CD14-positive monocyte (primary cell): ENCODE results near the gene SCN8A. TPM values are rescaled to one million over a fixed set of nuclear protein-coding genes. Genes with fewer than 3 reads are reported as not detected.

Experiments used
- DNase-seq, 3 donors: peaks; one replicate each; pipeline ENCODE4 v3.0.0-alpha.2; 2011 to 2022
- H2AFZ ChIP-seq: 2 replicates; pipeline ENCODE4 v1.6.0; 2012; ENCODE audit warnings: mild to moderate bottlenecking, low read depth, low read length, inconsistent platforms; ENCODE audit not compliant: insufficient read depth, poor library complexity, severe bottlenecking
- H3K27ac ChIP-seq, 2 donors: 1 replicate in 1 of 2; 2 replicates in 1 of 2; pipeline ENCODE4 v1.5.1; 2012 to 2013; ENCODE audit warnings: low read length in 2 of 2, control low read depth in 1 of 2, inconsistent platforms in 1 of 2, low read depth in 1 of 2, mild to moderate bottlenecking in 1 of 2
- H3K27me3 ChIP-seq, 2 donors: one replicate each; pipeline versions ENCODE4 v1.6.0 to v1.6.1; 2011 to 2013; ENCODE audit warnings: low read length in 2 of 2; ENCODE audit not compliant: control insufficient read depth in 2 of 2, insufficient read depth in 2 of 2
- H3K36me3 ChIP-seq, 2 donors: replicated peaks in 1 of 2; 1 replicate in 1 of 2; 2 replicates in 1 of 2; pipeline versions ENCODE4 v1.5.1 to v1.6.1; 2012 to 2013; ENCODE audit warnings: low read length in 2 of 2, control low read depth in 1 of 2, inconsistent platforms in 1 of 2, mild to moderate bottlenecking in 1 of 2; ENCODE audit not compliant: insufficient read depth in 2 of 2, control insufficient read depth in 1 of 2
- H3K4me1 ChIP-seq, 2 donors: 1 replicate in 1 of 2; 2 replicates in 1 of 2; pipeline versions ENCODE4 v1.5.1 to v1.6.1; 2012 to 2013; ENCODE audit warnings: low read length in 2 of 2, control low read depth in 1 of 2, inconsistent platforms in 1 of 2, mild to moderate bottlenecking in 1 of 2, moderate library complexity in 1 of 2; ENCODE audit not compliant: insufficient read depth in 2 of 2, control insufficient read depth in 1 of 2
- H3K4me2 ChIP-seq: replicated peaks from 2 replicates; pipeline ENCODE3; 2012; ENCODE audit warnings: low read length, moderate library complexity, mild to moderate bottlenecking; ENCODE audit not compliant: poor library complexity, severe bottlenecking; ENCODE audit errors: extremely low read depth
- H3K4me3 ChIP-seq, 3 experiments: fragments of 200-600 bp in 1 of 3; sonication (generic) in 1 of 3; replicated peaks in 1 of 3; 1 replicate in 2 of 3; 2 replicates in 1 of 3; pipeline ENCODE4 v1.5.1; 2011 to 2013; ENCODE audit warnings: low read length in 3 of 3, mild to moderate bottlenecking in 3 of 3, control low read depth in 2 of 3, low read depth in 2 of 3, inconsistent platforms in 1 of 3, moderate library complexity in 1 of 3
- H3K79me2 ChIP-seq: 2 replicates; pipeline ENCODE4 v1.6.0; 2012; ENCODE audit warnings: mild to moderate bottlenecking, control low read depth, inconsistent platforms, low read length, moderate library complexity; ENCODE audit not compliant: insufficient read depth
- H3K9ac ChIP-seq: 2 replicates; pipeline ENCODE4 v1.6.0; 2017; ENCODE audit warnings: low read length, mild to moderate bottlenecking; ENCODE audit not compliant: insufficient read depth, poor library complexity, severe bottlenecking
- H3K9me3 ChIP-seq, 2 donors: replicated peaks in 1 of 2; 1 replicate in 1 of 2; 2 replicates in 1 of 2; pipeline versions ENCODE4 v1.5.1 to v1.6.1; 2012 to 2013; ENCODE audit warnings: low read length in 2 of 2, control low read depth in 1 of 2; ENCODE audit not compliant: control insufficient read depth in 1 of 2, insufficient read depth in 1 of 2
- H4K20me1 ChIP-seq: 2 replicates; pipeline ENCODE4 v1.6.0; 2012; ENCODE audit warnings: mild to moderate bottlenecking, low read length, control low read depth, moderate library complexity; ENCODE audit not compliant: insufficient read depth
- H3K27ac Mint-ChIP-seq, 7 donors: one replicate each; pipeline ENCODE4 v1.8.0; 2020; ENCODE audit warnings: mild to moderate bottlenecking in 7 of 7, mixed read lengths in 7 of 7, moderate library complexity in 6 of 7, inconsistent platforms in 2 of 7
- H3K27me3 Mint-ChIP-seq, 3 donors: one replicate each; pipeline ENCODE4 v1.8.0; 2021 to 2022; ENCODE audit warnings: low read depth in 3 of 3, mild to moderate bottlenecking in 3 of 3, mixed read lengths in 3 of 3, moderate library complexity in 3 of 3, inconsistent platforms in 1 of 3
- H3K36me3 Mint-ChIP-seq, 2 donors: one replicate each; pipeline ENCODE4 v1.8.0; 2020; ENCODE audit warnings: mixed read lengths in 2 of 2, inconsistent platforms in 1 of 2, mild to moderate bottlenecking in 1 of 2
- H3K4me1 Mint-ChIP-seq: one replicate; pipeline ENCODE4 v1.8.0; 2020; ENCODE audit warnings: mild to moderate bottlenecking, mixed read lengths
- H3K4me3 Mint-ChIP-seq, 2 donors: one replicate each; pipeline ENCODE4 v1.8.0; 2020; ENCODE audit warnings: mild to moderate bottlenecking in 2 of 2, mixed read lengths in 2 of 2, moderate library complexity in 1 of 2
- H3K9me3 Mint-ChIP-seq, 7 donors: one replicate each; pipeline ENCODE4 v1.8.0; 2020 to 2022; ENCODE audit warnings: mixed read lengths in 7 of 7, mild to moderate bottlenecking in 6 of 7, moderate library complexity in 6 of 7, inconsistent platforms in 2 of 7
- CTCF ChIP-seq: fragments of 200-600 bp; IDR thresholded peaks from one replicate; pipeline ENCODE4 v1.8.0; 2022; ENCODE audit warnings: antibody characterized with exemption, mild to moderate bottlenecking
- whole genome bisulfite sequencing: methylation state at CpG from one replicate; pipeline ENCODE4 v1.1.5; 2013; ENCODE audit warnings: missing lambda C conversion rate; ENCODE audit not compliant: insufficient coverage; 5-methylcytosine and 5-hydroxymethylcytosine counted together
- intact Hi-C, 2 donors: fragments of 100-400 bp; cut with micrococcal nuclease; formaldehyde crosslinking; loops; one replicate each; pipeline versions ENCODE4 v1.15.0 to v1.15.1; 2023
- polyA plus RNA-seq, 3 donors: library from polyadenylated mRNA; depleted of rRNA in 1 of 3; unstranded in 2 of 3; stranded (reverse) in 1 of 3; fragments of 300-500 nt in 2 of 3; fragments of >200 nt in 1 of 3; fragmentation: Illumina TruSeq in 2 of 3; gene quantifications; 1 replicate in 2 of 3; 2 replicates in 1 of 3; pipeline ENCODE4 v1.2.3, GENCODE V29; 2012 to 2021

The SCN8A gene
- polyA plus RNA-seq, 3 donors = 0.03 TPM; not detected in 2

GRCh38 chr12:51626115-51626514, 35.1 kb downstream of the SCN8A start:
- Histone ChIP-seq H3K4me2 (no peak overlapping the region), H3K4me3 (no peak overlapping the region), H3K4me1 (no peaks in the 10 kb centered on the region), H3K79me2 (no peaks in the 10 kb centered on the region), H3K9me3 (no peaks in the 10 kb centered on the region), H2AFZ (no peak overlapping the region), H4K20me1 (no peaks in the 10 kb centered on the region), H3K9ac (no peak overlapping the region), H3K27me3 (no peaks in the 10 kb centered on the region), H3K36me3 (no peaks in the 10 kb centered on the region), H3K27ac (no peak overlapping the region)
- peaks cover 4 to 5% (median 4%) of the 10 kb centered on the region in 3 donors for H3K27me3 Mint-ChIP-seq
- no peak for DNase-seq
- no peak for TF ChIP-seq CTCF
- H3K9me3 Mint-ChIP-seq = no peaks in the 10 kb centered on the region
- H3K4me3 Mint-ChIP-seq = no peak overlapping the region
- H3K4me1 Mint-ChIP-seq = no peaks in the 10 kb centered on the region
- intact Hi-C loops = no loop called here
- no peak overlapping the region for H3K27ac Mint-ChIP-seq
- WGBS = no CpG with 5 or more reads among the region's 3 CpGs
- H3K36me3 Mint-ChIP-seq = no peaks in the 10 kb centered on the region

GRCh38 chr12:51626629-51627028, 35.6 kb downstream of the SCN8A start:
- Mint-ChIP-seq H3K9me3 (no peaks in the 10 kb centered on the region), H3K4me1 (no peaks in the 10 kb centered on the region), H3K27ac (no peak overlapping the region), H3K36me3 (no peaks in the 10 kb centered on the region), H3K27me3 (peaks cover 2 to 4% (median 3%) of the 10 kb centered on the region in 3 donors), H3K4me3 (no peak overlapping the region)
- H3K9me3 ChIP-seq = no peaks in the 10 kb centered on the region
- no peak overlapping the region for H3K27ac ChIP-seq
- H3K9ac ChIP-seq = no peak overlapping the region
- no peak overlapping the region for H3K4me2 ChIP-seq
- H3K36me3 ChIP-seq = no peaks in the 10 kb centered on the region
- no peak overlapping the region for H3K4me3 ChIP-seq
- no peak for DNase-seq
- no peaks in the 10 kb centered on the region for H4K20me1 ChIP-seq
- no peaks in the 10 kb centered on the region for H3K27me3 ChIP-seq
- no peak for TF ChIP-seq CTCF
- no peaks in the 10 kb centered on the region for H3K4me1 ChIP-seq
- no peak overlapping the region for H2AFZ ChIP-seq
- H3K79me2 ChIP-seq = no peaks in the 10 kb centered on the region
- intact Hi-C loops = no loop called here
